Spleen (tissue), 11 donors: Measurements from ENCODE around the gene MYO1A. TPM values are rescaled to one million over a fixed set of nuclear protein-coding genes. Genes with fewer than 3 reads are reported as not detected.
"Not testable (repeated sequence)": the region's sequence is repeated elsewhere in the genome, so short reads cannot be mapped to it uniquely, and the experiment has no call there.

Experiments used
- DNase-seq: peaks from one replicate; pipeline ENCODE4 v3.0.0-alpha.2; 2020
- H3K27ac ChIP-seq, 8 donors: fragments of 200-600 bp; sonication (generic) in 7 of 8; 1 replicate in 4 of 8; 2 replicates in 4 of 8; pipeline versions ENCODE4 v1.5.0 to v1.8.0; 2016 to 2021; ENCODE audit warnings: inconsistent platforms in 4 of 8, mild to moderate bottlenecking in 4 of 8, moderate library complexity in 1 of 8
- H3K27me3 ChIP-seq, 7 donors: fragments of 200-600 bp; sonication (generic) in 6 of 7; replicated peaks in 1 of 7; 1 replicate in 4 of 7; 2 replicates in 3 of 7; pipeline versions ENCODE4 v1.5.0 to v1.8.0; 2016 to 2021; ENCODE audit warnings: inconsistent platforms in 3 of 7, mild to moderate bottlenecking in 1 of 7
- H3K36me3 ChIP-seq, 6 donors: fragments of 200-600 bp; sonication (generic) in 5 of 6; 1 replicate in 4 of 6; 2 replicates in 2 of 6; pipeline versions ENCODE4 v1.5.0 to v1.8.0; 2016 to 2021; ENCODE audit warnings: inconsistent platforms in 2 of 6
- H3K4me1 ChIP-seq, 6 donors: fragments of 200-600 bp; sonication (generic) in 5 of 6; 1 replicate in 3 of 6; 2 replicates in 3 of 6; pipeline versions ENCODE4 v1.5.0 to v1.8.0; 2016 to 2021; ENCODE audit warnings: inconsistent platforms in 3 of 6
- H3K4me3 ChIP-seq, 8 donors: fragments of 200-600 bp; sonication (generic) in 7 of 8; 1 replicate in 4 of 8; 2 replicates in 4 of 8; pipeline versions ENCODE4 v1.5.0 to v1.8.0; 2016 to 2021; ENCODE audit warnings: inconsistent platforms in 4 of 8, mild to moderate bottlenecking in 4 of 8, moderate library complexity in 2 of 8
- H3K9me3 ChIP-seq, 8 donors: fragments of 200-600 bp; sonication (generic) in 7 of 8; 1 replicate in 4 of 8; 2 replicates in 4 of 8; pipeline versions ENCODE4 v1.5.0 to v1.8.0; 2016 to 2021; ENCODE audit warnings: inconsistent platforms in 4 of 8
- POLR2A ChIP-seq, 3 donors: fragments of 450-650 bp; IDR thresholded peaks; one replicate each; pipeline ENCODE4 v1.5.1; 2017; ENCODE audit warnings: antibody characterized with exemption in 3 of 3, mild to moderate bottlenecking in 1 of 3
- POLR2AphosphoS5 ChIP-seq, 3 donors: sonication (generic); formaldehyde crosslinking; IDR thresholded peaks; one replicate each; pipeline ENCODE4 v1.5.1; 2017; ENCODE audit warnings: antibody characterized with exemption in 3 of 3
- WGBS, 5 donors: extraction: QIAGEN DNeasy Blood & Tissue Kit in 3 of 5; methylation state at CpG; one replicate each; pipeline versions ENCODE4 v1.1.5 to v1.1.7; 2013 to 2018; 5-methylcytosine and 5-hydroxymethylcytosine counted together
- intact Hi-C: fragments of 100-400 bp; cut with DNase I; formaldehyde crosslinking; loops from one replicate; pipeline ENCODE4 v1.15.0; 2023; ENCODE audit warnings: low total_unique reads
- polyA plus RNA-seq, 3 donors: library from polyadenylated mRNA; stranded (reverse); fragments of 200-250 nt; gene quantifications; one replicate each; pipeline ENCODE4 v1.2.1, GENCODE V29; 2013
- total RNA-seq, 7 donors: library from RNA; depleted of rRNA in 3 of 7; stranded (reverse); fragments of >200 nt in 3 of 7; fragmentation: NEBNext Ultra II Directional in 4 of 7; extraction: Animal tissue kit (Norgen Biotek cat#: 25700) in 4 of 7; gene quantifications; one replicate each; pipeline versions ENCODE4 v1.1.0 to v1.2.1, GENCODE V29; 2016 to 2021
- TF ChIP-seq, protein P1 (sequence below), 11 experiments: fragments of 200-600 bp in 7 of 11; fragments of 450-650 bp in 4 of 11; sonication (generic) in 4 of 11; IDR thresholded peaks in 8 of 11; conservative IDR thresholded peaks in 3 of 11; 1 replicate in 7 of 11; 2 replicates in 4 of 11; pipeline versions ENCODE4 v1.4.0 to v1.8.0; 2016 to 2021; ENCODE audit warnings: antibody characterized with exemption in 11 of 11, inconsistent platforms in 4 of 11, mild to moderate bottlenecking in 1 of 11
- donor health status: healthy with polysubstance abuse.
- donor health status: DM: no; HTN: no; CAD: no; lungs with moderate emphysema.
- donor health status: DM: no; HTN: no; CAD: no.
- donor health status: Bipolar disorder and iron deficiency.
- donor health status: healthy.
- donor health status: DM: no; HTN: no; CAD: no.
- donor health status: DM: yes; HTN: yes; CAD: no.

MYO1A gene
- total and polyA plus RNA-seq, 10 donors = 0.12 to 1.4 (median 0.22) TPM; not detected in 1

DNA sequence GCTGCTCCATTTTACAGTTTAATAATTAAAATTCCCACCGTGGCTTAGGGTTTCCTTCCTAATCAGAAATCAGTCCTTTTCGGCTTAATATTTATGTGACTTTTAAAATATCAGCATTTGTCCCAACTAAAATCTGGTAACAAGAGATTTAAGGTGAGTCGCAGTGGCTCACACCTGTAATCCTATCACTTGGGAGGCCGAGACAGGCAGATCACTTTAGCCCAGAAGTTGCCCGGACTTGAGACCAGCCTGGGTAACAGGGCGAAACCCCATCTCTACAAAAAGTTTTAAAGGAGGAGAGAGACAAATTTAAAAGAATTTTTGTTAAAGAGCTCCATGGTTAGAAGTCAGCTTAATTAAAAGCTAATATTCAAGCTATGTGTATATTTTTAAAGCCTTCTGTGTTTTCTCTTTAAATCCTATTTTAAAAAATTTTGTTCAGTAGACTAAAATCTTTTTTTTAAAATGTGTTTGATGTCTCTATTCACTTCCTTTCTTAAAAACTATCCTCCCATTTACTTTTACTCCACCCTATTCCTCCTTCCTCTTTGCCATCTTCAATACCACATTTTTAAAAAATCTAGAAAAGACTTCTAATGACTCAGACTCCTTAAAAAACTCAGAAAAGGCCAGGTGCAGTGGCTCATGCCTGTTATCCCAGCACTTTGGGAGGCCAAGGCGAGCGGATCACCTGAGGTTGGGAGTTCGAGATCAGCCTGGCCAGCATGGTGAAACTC is 29.8 kb downstream of the MYO1A start:
- DNase-seq = no peak
- H3K27me3 ChIP-seq = peaks cover 0 to 13% (median 0%) of the 10 kb centered on the region in 7 donors
- no peak overlapping the region for H3K4me3 ChIP-seq
- intact Hi-C loops = loop anchor here (5.0 kb wide), 1 partner anchor 37 kb away; no protein-coding TSS in a partner anchor
- H3K4me1 ChIP-seq = peaks cover 0 to 8% (median 0%) of the 10 kb centered on the region in 6 donors
- no peaks in the 10 kb centered on the region for H3K9me3 ChIP-seq
- no peak overlapping the region for H3K27ac ChIP-seq
- 90 to 94% (median 91%) methylated on average over 9 of the region's 9 CpGs for WGBS, 5 donors
- TF ChIP-seq, protein P1, sequence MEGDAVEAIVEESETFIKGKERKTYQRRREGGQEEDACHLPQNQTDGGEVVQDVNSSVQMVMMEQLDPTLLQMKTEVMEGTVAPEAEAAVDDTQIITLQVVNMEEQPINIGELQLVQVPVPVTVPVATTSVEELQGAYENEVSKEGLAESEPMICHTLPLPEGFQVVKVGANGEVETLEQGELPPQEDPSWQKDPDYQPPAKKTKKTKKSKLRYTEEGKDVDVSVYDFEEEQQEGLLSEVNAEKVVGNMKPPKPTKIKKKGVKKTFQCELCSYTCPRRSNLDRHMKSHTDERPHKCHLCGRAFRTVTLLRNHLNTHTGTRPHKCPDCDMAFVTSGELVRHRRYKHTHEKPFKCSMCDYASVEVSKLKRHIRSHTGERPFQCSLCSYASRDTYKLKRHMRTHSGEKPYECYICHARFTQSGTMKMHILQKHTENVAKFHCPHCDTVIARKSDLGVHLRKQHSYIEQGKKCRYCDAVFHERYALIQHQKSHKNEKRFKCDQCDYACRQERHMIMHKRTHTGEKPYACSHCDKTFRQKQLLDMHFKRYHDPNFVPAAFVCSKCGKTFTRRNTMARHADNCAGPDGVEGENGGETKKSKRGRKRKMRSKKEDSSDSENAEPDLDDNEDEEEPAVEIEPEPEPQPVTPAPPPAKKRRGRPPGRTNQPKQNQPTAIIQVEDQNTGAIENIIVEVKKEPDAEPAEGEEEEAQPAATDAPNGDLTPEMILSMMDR (IDR thresholded peaks at IDR 0.05 in 8 of 11, conservative IDR thresholded peaks at IDR 0.05 in 3 of 11) = no peak
- TF ChIP-seq POLR2AphosphoS5 (IDR thresholded peaks at IDR 0.05) = no peak
- TF ChIP-seq POLR2A (IDR thresholded peaks at IDR 0.05) = no peak
- H3K36me3 ChIP-seq = no peaks in the 10 kb centered on the region

DNA sequence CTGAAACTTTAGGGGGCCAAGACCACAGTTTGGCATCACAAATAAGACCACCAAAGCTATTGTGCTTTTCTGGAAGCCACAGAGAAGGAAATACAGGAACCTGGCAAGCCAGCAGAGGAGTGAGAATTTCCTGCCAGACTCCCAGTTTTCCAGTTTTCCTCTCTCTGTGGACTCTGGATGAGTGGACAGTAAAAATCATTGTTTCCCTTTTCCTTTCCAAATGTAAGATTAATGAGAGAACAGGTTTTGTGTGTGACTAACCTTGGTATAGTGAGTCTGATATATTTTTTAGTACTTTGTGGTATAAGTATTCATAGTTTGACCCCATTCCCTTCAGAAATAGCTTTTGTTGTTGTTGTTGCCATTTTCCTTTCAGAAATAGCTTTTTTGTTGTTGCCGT is 31.0 kb downstream of the MYO1A start:
- DNase-seq = no peak
- Histone ChIP-seq H3K27me3 (peaks cover 0 to 13% (median 0%) of the 10 kb centered on the region in 7 donors), H3K27ac (peak overlapping the region in 3 of 8 donors; percentile 14 to 43 (median 30)), H3K9me3 (no peaks in the 10 kb centered on the region), H3K4me1 (peaks cover 0 to 8% (median 0%) of the 10 kb centered on the region in 6 donors), H3K4me3 (no peak overlapping the region), H3K36me3 (no peaks in the 10 kb centered on the region)
- 62 to 91% (median 70%) methylated on average over 1 of the region's 1 CpG for WGBS, 5 donors
- intact Hi-C loops = loop anchor here (5.0 kb wide), 1 partner anchor 38 kb away; no protein-coding TSS in a partner anchor
- TF ChIP-seq, protein P1 (IDR thresholded peaks at IDR 0.05 in 8 of 11, conservative IDR thresholded peaks at IDR 0.05 in 3 of 11) = no peak
- TF ChIP-seq POLR2AphosphoS5 (IDR thresholded peaks at IDR 0.05) = no peak
- TF ChIP-seq POLR2A (IDR thresholded peaks at IDR 0.05) = no peak

DNA sequence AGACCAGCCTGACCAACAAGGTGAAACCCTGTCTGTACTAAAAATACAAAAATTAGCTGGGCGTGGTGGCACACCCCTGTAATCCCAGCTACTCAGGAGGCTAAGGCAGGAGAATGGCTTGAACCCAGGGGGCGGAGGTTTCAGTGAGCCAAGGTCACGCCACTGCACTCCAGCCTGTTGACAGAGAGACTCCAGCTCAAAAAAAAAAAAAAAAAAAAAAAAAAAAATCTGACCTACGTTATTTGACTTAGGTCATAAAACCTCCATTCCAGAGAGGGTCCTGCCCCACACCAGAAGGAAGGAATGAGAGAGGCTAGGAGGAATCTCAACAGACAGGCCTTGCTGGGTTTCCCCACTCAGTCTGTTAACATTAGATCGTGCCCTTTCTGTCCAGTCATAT is 31.6 kb downstream of the MYO1A start:
- not testable (repeated sequence) for H3K4me3 ChIP-seq, H3K9me3 ChIP-seq, H3K36me3 ChIP-seq, DNase-seq, H3K4me1 ChIP-seq
- WGBS, 5 donors = 75 to 83% (median 81%) methylated on average over 5 of the region's 5 CpGs
- intact Hi-C loops = loop anchor here (5.0 kb wide), 1 partner anchor 39 kb away; no protein-coding TSS in a partner anchor
- Histone ChIP-seq H3K27ac (peak overlapping the region in 3 of 8 donors; percentile 14 to 43 (median 30)), H3K27me3 (peaks cover 0 to 13% (median 0%) of the 10 kb centered on the region in 7 donors)

DNA sequence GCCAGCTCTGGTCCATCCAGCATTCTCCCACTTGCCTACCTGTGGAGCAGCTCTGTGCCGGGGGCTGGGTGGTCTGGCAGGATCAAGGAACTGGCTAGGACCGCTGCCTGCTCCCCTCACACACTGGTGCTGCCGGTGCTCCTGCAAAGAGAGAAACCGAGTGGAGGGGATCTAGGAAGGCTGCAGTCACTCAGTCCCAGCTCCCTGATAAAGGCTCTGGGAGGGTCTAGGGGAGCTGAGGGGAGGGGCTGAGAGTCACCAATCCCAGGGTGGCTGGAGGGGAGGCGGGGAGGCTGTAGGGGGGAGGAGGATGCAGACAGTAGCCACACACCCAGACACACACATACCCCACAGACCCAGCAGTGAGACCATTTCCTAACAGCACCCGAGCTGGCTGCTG is 33.6 kb downstream of the MYO1A start, which contains the start of gene TAC3:
TAC3 (minus strand) TSS at position 182 of the 400 bp plus-strand sequence. CDS start 732 bp downstream, outside the sequence.
- Histone ChIP-seq H3K27me3 (peaks cover 0 to 13% (median 0%) of the 10 kb centered on the region in 7 donors), H3K4me3 (no peak within 1 kb of the TSS), H3K36me3 (no peaks in the 10 kb centered on the region), H3K4me1 (peaks cover 0 to 17% (median under 1%) of the 10 kb centered on the region in 6 donors), H3K27ac (no peak within 1 kb of the TSS), H3K9me3 (no peaks in the 10 kb centered on the region)
- 73 to 90% (median 84%) methylated on average over 5 to 6 of the region's 6 CpGs for WGBS, 5 donors
- intact Hi-C loops = loop anchor here (5.0 kb wide), 1 partner anchor 41 kb away; no protein-coding TSS in a partner anchor
- no peak for DNase-seq
- TF ChIP-seq POLR2A (IDR thresholded peaks at IDR 0.05) (no peak), POLR2AphosphoS5 (IDR thresholded peaks at IDR 0.05) (no peak)
